Activated T-helper 2 cell treated with anti-CD3 and anti-CD28 coated beads, Interferon-gamma antibody, Interleukin-2, Interleukin-4, amounts not matched to agents 10 μg/mL and 5 μg/mL and 100 μg/mL, durations not matched to agents 14 hours and 24 hours and 36 hours (primary cell): Measurements from ENCODE around the gene SMAD5. TPM values are rescaled to one million over a fixed set of nuclear protein-coding genes. Genes with fewer than 3 reads are reported as not detected.

Experiments
- DNase-seq: peaks from one replicate; pipeline ENCODE4 v3.0.0; 2021; ENCODE audit warnings: low spot score
- H3K27ac Mint-ChIP-seq: one replicate; pipeline ENCODE4 v1.8.0; 2021; ENCODE audit warnings: mixed read lengths
- H3K27me3 Mint-ChIP-seq: one replicate; pipeline ENCODE4 v1.8.0; 2021; ENCODE audit warnings: low read depth, mixed read lengths
- H3K36me3 Mint-ChIP-seq: one replicate; pipeline ENCODE4 v1.8.0; 2021; ENCODE audit warnings: low read depth, mixed read lengths
- H3K4me1 Mint-ChIP-seq: one replicate; pipeline ENCODE4 v1.8.0; 2021; ENCODE audit warnings: low read depth, mixed read lengths
- H3K4me3 Mint-ChIP-seq: one replicate; pipeline ENCODE4 v1.8.0; 2021; ENCODE audit warnings: low read depth, mild to moderate bottlenecking, moderate library complexity, mixed read lengths
- H3K9me3 Mint-ChIP-seq: one replicate; pipeline ENCODE4 v1.8.0; 2021; ENCODE audit warnings: mixed read lengths
- intact Hi-C: fragments of 100-400 bp; cut with micrococcal nuclease; formaldehyde crosslinking; loops from one replicate; pipeline ENCODE4 v1.15.1; 2023
- total RNA-seq: library from RNA; stranded (reverse); gene quantifications from 2 replicates; pipeline ENCODE4 v1.2.3, GENCODE V29; 2022

SMAD5 gene
- 19.7 and 21.7 TPM in 2 replicates for total RNA-seq

- H3K36me3 Mint-ChIP-seq: peaks cover 7% of the 10 kb centered on the region
These were observed at the start of gene SMAD5 for GRCh38 chr5:136132557-136133221. SMAD5 (plus strand) TSS chr5:136132845; CDS start chr5:136153761, 20,916 bp downstream.

GRCh38 chr5:136084698-136085097 is 47.9 kb upstream of the SMAD5 start:
- DNase-seq: no peak
- Mint-ChIP-seq H3K27ac (no peak overlapping the region), H3K27me3 (peaks cover 37% of the 10 kb centered on the region), H3K4me3 (no peak overlapping the region), H3K9me3 (no peaks in the 10 kb centered on the region), H3K36me3 (no peaks in the 10 kb centered on the region), H3K4me1 (peaks cover 8% of the 10 kb centered on the region)
- intact Hi-C loops: no loop called here

More at GRCh38 chr5:136132557-136133221, at the start of gene SMAD5:
- Mint-ChIP-seq H3K4me1 (peaks cover 22% of the 10 kb centered on the region), H3K27ac (peak within 1 kb of the TSS; percentile 77), H3K9me3 (no peaks in the 10 kb centered on the region), H3K27me3 (peaks cover 39% of the 10 kb centered on the region), H3K4me3 (peak within 1 kb of the TSS; percentile 92)
- peak; percentile 79 for DNase-seq
- intact Hi-C loops: loop anchor here (2.0 kb wide), 1 partner anchor 50 kb away; no protein-coding TSS in a partner anchor

GRCh38 chr5:136086783-136087566 is 45.7 kb upstream of the SMAD5 start:
- DNase-seq: no peak
- Mint-ChIP-seq H3K27ac (no peak overlapping the region), H3K9me3 (no peaks in the 10 kb centered on the region), H3K4me1 (no peaks in the 10 kb centered on the region), H3K36me3 (no peaks in the 10 kb centered on the region), H3K27me3 (peaks cover 25% of the 10 kb centered on the region), H3K4me3 (no peak overlapping the region)
- intact Hi-C loops: no loop called here

- no peaks in the 10 kb centered on the region for H3K4me1 Mint-ChIP-seq
These were observed 44.4 kb upstream of the SMAD5 start for GRCh38 chr5:136087961-136088871.

GRCh38 chr5:136089791-136090190 is 42.9 kb upstream of the SMAD5 start:
- no peak overlapping the region for H3K27ac Mint-ChIP-seq

More at GRCh38 chr5:136087961-136088871, 44.4 kb upstream of the SMAD5 start:
- intact Hi-C loops: no loop called here
- DNase-seq: no peak
- no peaks in the 10 kb centered on the region for H3K36me3 Mint-ChIP-seq
- no peaks in the 10 kb centered on the region for H3K9me3 Mint-ChIP-seq
- H3K27ac Mint-ChIP-seq: no peak overlapping the region
- no peak overlapping the region for H3K4me3 Mint-ChIP-seq
- peaks cover 25% of the 10 kb centered on the region for H3K27me3 Mint-ChIP-seq

GRCh38 chr5:136090319-136090718 is 42.3 kb upstream of the SMAD5 start:
- H3K9me3 Mint-ChIP-seq: no peaks in the 10 kb centered on the region
- no peak overlapping the region for H3K4me3 Mint-ChIP-seq
- H3K27ac Mint-ChIP-seq: no peak overlapping the region
- no peaks in the 10 kb centered on the region for H3K36me3 Mint-ChIP-seq
- no peaks in the 10 kb centered on the region for H3K4me1 Mint-ChIP-seq
- no peak for DNase-seq
- intact Hi-C loops: no loop called here
- peaks cover 28% of the 10 kb centered on the region for H3K27me3 Mint-ChIP-seq

More at GRCh38 chr5:136089791-136090190, 42.9 kb upstream of the SMAD5 start:
- DNase-seq: no peak
- H3K36me3 Mint-ChIP-seq: no peaks in the 10 kb centered on the region
- no peak overlapping the region for H3K4me3 Mint-ChIP-seq
- H3K27me3 Mint-ChIP-seq: peaks cover 27% of the 10 kb centered on the region
- intact Hi-C loops: no loop called here
- H3K4me1 Mint-ChIP-seq: no peaks in the 10 kb centered on the region
- no peaks in the 10 kb centered on the region for H3K9me3 Mint-ChIP-seq

GRCh38 chr5:136094189-136094912 is 38.3 kb upstream of the SMAD5 start:
- intact Hi-C loops: no loop called here
- Mint-ChIP-seq H3K4me1 (no peaks in the 10 kb centered on the region), H3K27ac (no peak overlapping the region), H3K9me3 (no peaks in the 10 kb centered on the region), H3K36me3 (no peaks in the 10 kb centered on the region), H3K4me3 (no peak overlapping the region), H3K27me3 (peaks cover 19% of the 10 kb centered on the region)
- DNase-seq: no peak

GRCh38 chr5:136094913-136095641 is 37.6 kb upstream of the SMAD5 start:
- Mint-ChIP-seq H3K27ac (no peak overlapping the region), H3K4me1 (no peaks in the 10 kb centered on the region), H3K9me3 (no peaks in the 10 kb centered on the region), H3K4me3 (no peak overlapping the region), H3K27me3 (peaks cover 19% of the 10 kb centered on the region), H3K36me3 (no peaks in the 10 kb centered on the region)
- intact Hi-C loops: no loop called here
- DNase-seq: no peak

GRCh38 chr5:136098176-136098575 is 34.5 kb upstream of the SMAD5 start:
- H3K4me1 Mint-ChIP-seq: no peaks in the 10 kb centered on the region
- H3K4me3 Mint-ChIP-seq: no peak overlapping the region
- intact Hi-C loops: no loop called here
- peaks cover 17% of the 10 kb centered on the region for H3K27me3 Mint-ChIP-seq
- H3K27ac Mint-ChIP-seq: no peak overlapping the region
- no peaks in the 10 kb centered on the region for H3K9me3 Mint-ChIP-seq
- no peaks in the 10 kb centered on the region for H3K36me3 Mint-ChIP-seq
- DNase-seq: no peak

- H3K36me3 Mint-ChIP-seq: no peaks in the 10 kb centered on the region
- intact Hi-C loops: no loop called here
- H3K4me1 Mint-ChIP-seq: no peaks in the 10 kb centered on the region
- no peak for DNase-seq
- H3K9me3 Mint-ChIP-seq: no peaks in the 10 kb centered on the region
- peaks cover 13% of the 10 kb centered on the region for H3K27me3 Mint-ChIP-seq
- H3K27ac Mint-ChIP-seq: no peak overlapping the region
- no peak overlapping the region for H3K4me3 Mint-ChIP-seq
These were observed 32.8 kb upstream of the SMAD5 start for GRCh38 chr5:136099870-136100269.

GRCh38 chr5:136101884-136102283 is 30.8 kb upstream of the SMAD5 start:
- no peak overlapping the region for H3K27ac Mint-ChIP-seq

More at GRCh38 chr5:136101884-136102283, 30.8 kb upstream of the SMAD5 start:
- intact Hi-C loops: no loop called here
- no peak for DNase-seq
- Mint-ChIP-seq H3K4me3 (no peak overlapping the region), H3K36me3 (no peaks in the 10 kb centered on the region), H3K9me3 (no peaks in the 10 kb centered on the region), H3K4me1 (no peaks in the 10 kb centered on the region), H3K27me3 (peaks cover 5% of the 10 kb centered on the region)
